GM12878 (cell line): ENCODE measurements around the gene RBMS3. TPM values are rescaled to one million over a fixed set of nuclear protein-coding genes. Genes with fewer than 3 reads are reported as not detected.

Experiments
- ATF7 ChIP-seq: fragments of 450-650 bp; IDR thresholded peaks from 2 replicates; pipeline ENCODE4 v1.6.1; 2016; ENCODE audit warnings: low read depth, mild to moderate bottlenecking
- BCLAF1 ChIP-seq: fragments of 450-650 bp; IDR thresholded peaks from 2 replicates; pipeline ENCODE4 v1.6.1; 2017; ENCODE audit warnings: antibody characterized with exemption, mild to moderate bottlenecking, moderate library complexity
- BHLHE40 ChIP-seq, 2 experiments: fragments of 450-650 bp in 1 of 2; IDR thresholded peaks; 2 replicates each; pipeline ENCODE4 v1.6.1; 2011 to 2017; ENCODE audit warnings: low read depth in 2 of 2, borderline replicate concordance in 1 of 2, improper control_type of control experiment in 1 of 2, low read length in 1 of 2, mild to moderate bottlenecking in 1 of 2
- HSF1 ChIP-seq: fragments of 150-350 bp; IDR thresholded peaks from 2 replicates; pipeline ENCODE4 v1.6.1; 2014; ENCODE audit warnings: mild to moderate bottlenecking, low read depth, low read length
- IKZF1 ChIP-seq: fragments of 450-650 bp; conservative IDR thresholded peaks from 2 replicates; pipeline ENCODE4 v1.6.1; 2017; ENCODE audit warnings: antibody characterized with exemption, mild to moderate bottlenecking
- MYB ChIP-seq: fragments of 150-350 bp; IDR thresholded peaks from 2 replicates; pipeline ENCODE4 v1.6.1; 2014; ENCODE audit warnings: mild to moderate bottlenecking, low read depth, low read length, borderline replicate concordance
- NFYA ChIP-seq: IDR thresholded peaks from 2 replicates; pipeline ENCODE4 v1.6.1; 2011; ENCODE audit warnings: low read depth, mild to moderate bottlenecking, low read length, improper control_type of control experiment, borderline replicate concordance
- NR2C2 ChIP-seq: IDR thresholded peaks from 2 replicates; pipeline ENCODE4 v1.6.1; 2011; ENCODE audit warnings: borderline replicate concordance, low read depth; ENCODE audit not compliant: control insufficient read depth, insufficient read length
- PRDM15 ChIP-seq: fragments of 450-650 bp; formaldehyde crosslinking; IDR thresholded peaks from 2 replicates; pipeline ENCODE4 v1.4.0; 2020; ENCODE audit warnings: mild to moderate bottlenecking, moderate library complexity
- SREBF1 ChIP-seq: IDR thresholded peaks from 2 replicates; pipeline ENCODE4 v1.6.1; 2012; ENCODE audit warnings: mild to moderate bottlenecking, low read length
- SUZ12 ChIP-seq: fragments of 200-600 bp; sonication (generic); IDR thresholded peaks from one replicate; pipeline ENCODE4 v1.6.1; 2018; ENCODE audit warnings: antibody characterized with exemption, mild to moderate bottlenecking; ENCODE audit not compliant: unreplicated experiment
- TBL1XR1 ChIP-seq: IDR thresholded peaks from 2 replicates; pipeline ENCODE4 v1.6.1; 2012; ENCODE audit warnings: low read depth, low read length, improper control_type of control experiment
- TCF7 ChIP-seq: IDR thresholded peaks from 2 replicates; pipeline ENCODE4 v1.6.1; 2014; ENCODE audit warnings: antibody characterized with exemption, borderline replicate concordance
- USF1 ChIP-seq: IDR thresholded peaks from 2 replicates; pipeline ENCODE4 v1.6.1; 2011; ENCODE audit warnings: borderline replicate concordance, low read depth, mild to moderate bottlenecking, moderate library complexity, mixed read lengths, low read length; ENCODE audit not compliant: insufficient read depth; ENCODE audit errors: extremely low read length
- ZBTB11 ChIP-seq: fragments of 450-650 bp; formaldehyde crosslinking; IDR thresholded peaks from 2 replicates; pipeline ENCODE4 v1.5.0; 2022; ENCODE audit warnings: mild to moderate bottlenecking, missing genetic modification characterization
- ZZZ3 ChIP-seq: IDR thresholded peaks from 2 replicates; pipeline ENCODE4 v1.6.1; 2011; ENCODE audit warnings: low read depth; ENCODE audit not compliant: control insufficient read depth, insufficient read length
- polyA plus RNA-seq, 11 experiments: library from polyadenylated mRNA; depleted of rRNA in 4 of 11; unstranded in 6 of 11; stranded (reverse) in 5 of 11; fragments of >200 nt; fragmentation: Nextera tagmentation in 4 of 11; fragmentation: Illumina TruSeq in 1 of 11; extraction: Ambion mirVana in 4 of 11; extraction: Trizol in 1 of 11; gene quantifications; 1 replicate in 1 of 11; 2 replicates in 10 of 11; pipeline versions ENCODE4 v1.2.1 to v1.2.3, GENCODE V29; 2011 to 2016; ENCODE audit warnings: inconsistent platforms in 2 of 11, missing spikeins in 2 of 11, low read depth in 1 of 11
- total RNA-seq, 4 experiments: library from RNA; depleted of rRNA in 3 of 4; stranded (reverse); fragments of >200 nt in 3 of 4; fragmentation: Illumina TruSeq in 1 of 4; extraction: Trizol in 1 of 4; gene quantifications; 2 replicates each; pipeline versions ENCODE4 v1.2.1 to v1.2.3, GENCODE V29; 2013 to 2021

RBMS3 gene
- total and polyA plus RNA-seq, 10 of the 15 experiments (the other 5 are each of a cell fraction or from before 2014, with no cell fraction given): 0.79 to 4.7 (median 3.1) TPM

GRCh38 chr3:29686889-29687592 lies 406.2 kb downstream of the RBMS3 start (continued):
- TF ChIP-seq ZBTB11 (no peak), MYB (no peak), ATF7 (peak; percentile 99), HSF1 (no peak), TBL1XR1 (no peak), SREBF1 (no peak), TCF7 (peak; percentile 69; the same call in 1 of the 2 replicates), BHLHE40 (IDR thresholded peaks at IDR 0.05; ENCODE audit: borderline replicate concordance in 1 of 2, low read depth in 2 of 2, low read length in 1 of 2) (peak; percentile 68 to 76; a peak in 3 of 4 replicates), NR2C2 (no peak), NFYA (no peak), USF1 (no peak), IKZF1 (peak; percentile 71), BCLAF1 (no peak), SUZ12 (no peak), PRDM15 (CRISPR knock-in tag) (no peak), ZZZ3 (no peak)
